Kidney glomerular epithelial cell (primary cell): ENCODE measurements around the gene NUP85.
A peak's percentile ranks its signal among the peaks of the same experiment; 100 is the strongest.
"Not testable (repeated sequence)": the region's sequence is repeated elsewhere in the genome, so short reads cannot be mapped to it uniquely, and the experiment has no call there.

Experiments used
- DNase-seq: peaks from one replicate; lab custom pipeline; 2025; lab: John Stamatoyannopoulos, UW

NUP85 gene

GRCh38 chr17:75269844-75270217 is 64.4 kb downstream of the NUP85 start:
- no peak for DNase-seq

GRCh38 chr17:75270218-75270965 is 64.9 kb downstream of the NUP85 start:
- peak; percentile 48 for DNase-seq

GRCh38 chr17:75270966-75271232 is 65.4 kb downstream of the NUP85 start, which contains the start of gene MIF4GD:
TSS of gene MIF4GD (minus strand) at chr17:75271231. CDS start at chr17:75270195, 1,036 bp downstream.
- no peak for DNase-seq

GRCh38 chr17:75271233-75271954 is 65.9 kb downstream of the NUP85 start:
- peak; percentile 52 for DNase-seq

- no peak for DNase-seq
Measured at GRCh38 chr17:75271955-75272847, 66.7 kb downstream of the NUP85 start.

GRCh38 chr17:75272848-75273184 is 67.3 kb downstream of the NUP85 start:
- DNase-seq: no peak

- DNase-seq: no peak
Measured at GRCh38 chr17:75273977-75274708, 68.7 kb downstream of the NUP85 start.

- DNase-seq: no peak
Measured at GRCh38 chr17:75277664-75278071, 72.2 kb downstream of the NUP85 start.

- DNase-seq: not testable (repeated sequence)
Measured at GRCh38 chr17:75280189-75280588, 74.7 kb downstream of the NUP85 start.

- DNase-seq: no peak
Measured at GRCh38 chr17:75285123-75285522, 79.6 kb downstream of the NUP85 start.
